Fibroblast of upper back skin (primary cell): Measurements from ENCODE around the gene PKN2.

Experiments used
- DNase-seq: peaks from one replicate; pipeline ENCODE4 v3.0.0-alpha.2; 2013

PKN2 gene

GRCh38 chr1:88735909-88736308, 51.8 kb downstream of the PKN2 start:
- DNase-seq, result no peak

DNA sequence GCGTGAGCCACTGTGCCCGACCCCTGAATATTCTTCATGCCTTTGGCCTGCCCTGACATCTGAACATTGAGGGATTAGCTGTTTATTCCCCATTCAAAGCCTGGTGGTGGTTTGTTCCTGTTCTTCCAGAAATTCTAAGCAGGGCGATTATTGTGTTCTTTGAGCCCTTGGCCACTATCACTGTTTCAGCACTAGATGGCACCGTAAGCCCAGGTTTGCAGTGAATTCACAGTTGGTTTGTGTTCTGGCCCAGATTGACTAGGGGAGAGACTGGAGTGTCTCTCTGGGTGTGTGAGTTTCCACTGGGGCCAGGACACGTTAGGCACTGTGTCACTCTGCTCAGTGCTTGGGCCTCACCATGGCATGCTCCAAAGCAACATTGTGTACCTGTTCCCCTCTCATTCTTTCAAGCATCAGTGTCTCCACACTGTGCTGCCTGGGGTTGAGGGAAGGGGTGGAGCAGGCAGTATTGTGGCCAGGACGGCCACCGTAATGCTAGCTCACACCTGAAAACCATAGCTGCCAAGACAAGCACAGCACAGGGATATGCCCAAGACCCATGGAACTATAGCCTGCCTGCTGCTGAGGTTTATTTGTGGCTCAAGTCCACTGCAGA, 52.7 kb downstream of the PKN2 start:
- DNase-seq, result peak; percentile 49

DNA sequence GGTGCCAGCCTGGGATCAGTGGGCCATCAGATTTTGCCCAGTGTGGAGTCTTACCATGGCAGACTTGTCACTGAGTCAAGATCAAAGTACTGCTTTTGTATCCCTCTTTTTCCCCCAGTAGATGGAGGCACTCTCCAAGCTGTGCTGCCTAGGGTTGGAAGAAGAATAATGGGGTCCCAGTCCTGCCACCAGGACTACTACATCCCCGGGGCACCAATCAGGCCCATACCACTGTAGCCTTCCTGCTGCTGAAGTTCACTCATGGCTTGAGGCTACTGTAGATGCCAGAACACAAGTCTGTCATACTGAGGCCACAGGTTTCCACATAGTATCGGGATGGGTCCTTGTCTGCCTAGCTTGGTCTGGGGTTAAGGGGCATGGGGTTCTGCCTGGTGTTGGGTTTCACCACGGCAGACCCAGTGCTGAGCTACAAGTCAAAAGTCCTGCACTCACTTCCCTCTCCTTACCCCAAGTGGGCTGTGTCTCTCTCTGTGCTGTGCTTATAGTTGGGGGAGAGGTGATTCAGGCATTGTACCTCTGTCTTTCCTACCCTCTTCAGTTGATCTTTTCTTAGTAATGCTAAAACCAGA, 53.4 kb downstream of the PKN2 start:
- no peak for DNase-seq

DNA sequence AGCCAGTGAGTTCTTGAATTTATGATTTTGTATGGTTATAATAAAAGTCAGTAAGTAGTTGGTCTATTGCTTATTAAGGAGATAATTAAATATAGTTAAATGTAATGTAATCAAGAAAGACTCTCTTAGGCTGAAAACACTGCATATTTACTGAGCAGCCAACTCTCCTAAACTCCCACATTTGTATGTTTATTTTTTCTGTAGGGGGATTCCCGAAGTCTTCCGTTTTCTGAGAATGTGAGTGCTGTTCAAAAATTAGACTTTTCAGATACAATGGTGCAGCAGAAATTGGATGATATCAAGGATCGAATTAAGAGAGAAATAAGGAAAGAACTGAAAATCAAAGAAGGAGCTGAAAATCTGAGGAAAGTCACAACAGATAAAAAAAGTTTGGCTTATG, 56.7 kb downstream of the PKN2 start:
- DNase-seq, result no peak

GRCh38 chr1:88741413-88741812, 57.3 kb downstream of the PKN2 start:
- peak; percentile 17 for DNase-seq

DNA sequence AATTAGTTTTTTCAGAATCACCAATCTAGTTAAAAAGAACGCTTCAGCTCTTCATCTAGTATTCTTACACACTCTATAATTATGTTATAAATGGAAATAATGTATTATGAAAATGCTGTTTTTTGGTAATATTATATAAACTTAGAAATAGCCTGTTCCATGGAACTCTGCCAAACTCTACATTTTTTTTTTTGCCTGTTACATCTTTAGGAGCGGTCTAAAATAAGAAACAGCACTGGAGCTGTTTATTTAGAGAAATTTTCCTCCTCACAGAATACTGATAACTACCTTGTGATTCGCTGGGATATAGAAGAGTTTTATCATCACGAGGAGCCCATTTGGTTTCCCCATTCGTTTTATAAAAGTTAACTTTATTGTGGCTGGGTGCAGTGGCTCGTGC, 58.5 kb downstream of the PKN2 start:
- DNase-seq, result no peak

- DNase-seq, result no peak
Measured at GRCh38 chr1:88744142-88744541, 60.1 kb downstream of the PKN2 start.

GRCh38 chr1:88746916-88747315, 62.8 kb downstream of the PKN2 start:
- no peak for DNase-seq

DNA sequence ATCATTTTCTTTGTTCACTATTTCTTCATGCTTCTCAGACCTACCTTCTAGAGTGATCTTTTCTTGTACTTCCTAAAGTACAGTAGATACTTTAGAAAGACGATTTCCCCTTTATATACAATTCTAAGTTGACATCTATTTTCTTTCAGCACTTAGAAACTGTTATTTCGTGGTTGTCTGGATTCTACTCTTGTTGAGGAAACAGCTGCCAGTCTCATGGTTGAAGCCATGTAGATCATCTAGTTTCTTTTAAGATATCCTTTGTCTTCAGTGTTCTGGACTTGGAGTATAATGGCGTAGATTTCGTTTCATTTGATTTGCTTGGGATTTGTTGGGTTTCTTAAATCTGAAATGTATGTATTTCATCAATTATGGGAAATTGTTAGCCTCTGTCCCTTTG, 67.6 kb downstream of the PKN2 start:
- DNase-seq, result no peak

DNA sequence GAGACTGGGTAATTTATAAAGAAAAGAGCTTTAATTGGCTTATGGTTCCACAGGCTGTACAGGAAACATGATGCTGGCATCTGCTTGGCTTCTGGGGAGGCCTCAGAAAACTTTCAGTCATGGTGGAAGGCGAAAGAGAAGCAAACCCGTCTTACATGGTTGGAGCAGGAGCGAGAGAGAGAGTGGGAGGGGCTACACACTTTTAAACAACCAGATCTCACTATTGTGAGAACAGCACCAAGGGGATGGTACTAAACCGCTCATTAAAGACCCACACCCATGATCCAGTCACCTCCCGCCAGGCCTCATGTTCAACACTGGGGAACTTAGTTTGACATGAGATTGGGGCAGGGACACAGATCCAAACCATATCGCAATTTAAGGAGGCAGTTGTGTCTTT, 69.4 kb downstream of the PKN2 start:
- DNase-seq, result no peak

DNA sequence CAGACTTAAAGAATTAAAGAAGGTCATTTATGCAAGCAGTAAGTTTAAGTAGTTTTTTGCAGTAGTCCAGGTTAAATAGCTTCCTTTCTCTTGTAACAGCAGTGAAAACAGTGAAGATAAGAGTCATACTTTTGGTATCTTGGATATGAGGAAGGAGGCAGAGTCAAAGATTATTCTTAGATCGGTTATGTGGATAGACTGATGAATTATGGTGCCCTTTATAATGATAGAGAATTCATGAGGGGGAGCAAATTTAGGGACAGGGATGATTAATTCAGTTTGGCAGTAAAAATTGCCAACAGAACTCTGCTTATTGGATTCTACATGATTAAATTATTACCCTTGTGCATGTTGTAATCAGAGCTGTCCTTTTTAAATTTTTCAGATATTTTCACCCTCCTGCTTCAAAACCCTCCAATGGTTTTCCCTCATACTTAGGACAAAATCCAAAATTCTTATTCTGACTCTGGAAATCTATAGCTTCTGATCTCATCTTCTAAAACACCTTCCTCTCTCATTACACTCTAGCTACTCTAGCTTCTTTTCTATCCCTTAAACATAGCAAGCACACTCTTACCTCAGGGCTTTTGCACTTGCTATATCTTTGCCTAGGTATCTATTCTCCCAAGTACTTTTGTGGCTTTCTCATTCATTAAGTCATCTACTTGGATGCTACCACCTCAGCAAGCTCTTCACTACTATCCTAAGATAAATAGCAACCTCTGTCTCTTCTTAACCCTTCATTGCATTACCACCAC, 79.8 kb downstream of the PKN2 start:
- peak; percentile 87 for DNase-seq

- DNase-seq, result no peak
Measured at GRCh38 chr1:88768187-88768586, 84.1 kb downstream of the PKN2 start.

- DNase-seq, result no peak
Measured at GRCh38 chr1:88768816-88769215, 84.7 kb downstream of the PKN2 start.

- DNase-seq, result peak; percentile 58
Measured at GRCh38 chr1:88773540-88774150, 89.6 kb downstream of the PKN2 start.

- no peak for DNase-seq
Measured at GRCh38 chr1:88774151-88774556, 90.1 kb downstream of the PKN2 start.

DNA sequence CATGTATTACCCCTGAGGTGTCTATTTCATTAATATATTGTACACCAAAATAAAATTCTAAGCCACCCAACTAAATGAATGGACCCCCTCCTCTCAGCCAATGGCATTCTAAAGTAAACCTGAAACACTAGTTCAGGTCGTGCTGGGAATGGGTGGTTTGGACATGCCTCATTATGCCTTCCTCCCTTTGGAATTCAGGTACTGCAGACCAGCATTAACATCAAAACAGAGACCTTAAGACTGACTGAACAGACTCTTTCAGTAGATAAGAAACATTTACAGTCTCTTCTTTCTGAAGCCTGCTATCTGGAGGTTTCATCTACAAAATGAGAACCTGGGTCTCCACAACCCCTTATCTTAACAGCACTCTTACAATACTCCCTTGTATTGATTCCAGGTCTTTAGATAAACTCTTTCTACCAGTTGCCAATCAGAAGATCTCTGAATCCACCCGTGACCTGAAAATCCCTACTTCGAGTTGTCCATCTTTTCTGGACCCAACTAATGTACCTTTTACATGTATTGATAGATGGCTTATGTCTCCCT, 93.6 kb downstream of the PKN2 start:
- DNase-seq, result no peak

- no peak for DNase-seq
Measured at GRCh38 chr1:88779880-88780279, 95.8 kb downstream of the PKN2 start.

DNA sequence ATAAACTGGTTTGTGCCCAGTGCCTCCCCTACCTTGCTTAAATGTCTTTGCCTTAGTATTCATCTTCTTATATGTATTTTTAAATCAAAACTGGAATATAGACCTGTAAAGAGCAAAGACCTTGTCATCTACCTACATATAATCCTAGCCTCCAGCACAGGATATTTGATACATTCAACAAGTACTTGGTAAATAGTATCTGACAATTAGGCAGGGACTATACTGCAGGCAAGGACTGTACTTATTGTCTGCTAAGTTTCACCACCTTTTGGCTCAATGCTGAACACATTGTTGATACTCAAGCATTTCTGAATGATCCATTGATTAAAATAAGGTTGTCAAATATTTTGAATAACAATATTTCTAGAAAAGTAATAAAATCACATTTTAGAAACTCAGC, 96.4 kb downstream of the PKN2 start:
- no peak for DNase-seq

DNA sequence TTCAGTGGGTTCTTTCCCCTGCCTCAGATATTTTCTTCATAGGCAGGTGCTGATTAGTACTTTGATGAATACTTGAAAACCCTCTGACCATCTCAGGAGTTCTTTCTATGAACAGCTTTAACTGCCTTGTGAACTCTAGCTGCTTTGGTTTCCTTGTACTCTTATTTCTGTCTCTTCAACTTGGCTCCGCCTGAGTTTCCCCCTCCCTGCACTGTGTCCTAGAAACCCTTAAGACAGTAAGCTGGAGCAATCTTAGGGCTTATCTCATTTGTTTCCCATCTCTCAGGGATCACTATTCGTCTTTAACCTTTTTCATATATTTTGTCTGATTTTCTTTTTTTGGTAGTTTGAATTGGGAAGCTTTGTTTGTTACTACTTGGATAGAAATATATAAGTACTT, 99.1 kb downstream of the PKN2 start:
- no peak for DNase-seq

DNA sequence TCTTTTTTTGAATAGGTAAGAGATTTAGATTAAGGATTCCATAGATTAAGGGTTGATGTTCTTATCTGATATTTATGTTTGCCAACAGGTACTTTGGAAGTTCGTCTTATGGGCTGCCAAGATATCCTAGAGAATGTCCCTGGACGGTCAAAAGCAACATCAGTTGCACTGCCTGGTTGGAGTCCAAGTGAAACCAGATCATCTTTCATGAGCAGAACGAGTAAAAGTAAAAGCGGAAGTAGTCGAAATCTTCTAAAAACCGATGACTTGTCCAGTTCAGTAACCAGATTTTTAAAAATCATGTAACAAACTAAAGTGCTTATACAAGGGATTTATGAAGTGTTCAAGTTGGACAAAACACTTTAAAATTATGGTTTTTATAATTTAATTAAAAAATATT, 100.5 kb downstream of the PKN2 start:
- no peak for DNase-seq

DNA sequence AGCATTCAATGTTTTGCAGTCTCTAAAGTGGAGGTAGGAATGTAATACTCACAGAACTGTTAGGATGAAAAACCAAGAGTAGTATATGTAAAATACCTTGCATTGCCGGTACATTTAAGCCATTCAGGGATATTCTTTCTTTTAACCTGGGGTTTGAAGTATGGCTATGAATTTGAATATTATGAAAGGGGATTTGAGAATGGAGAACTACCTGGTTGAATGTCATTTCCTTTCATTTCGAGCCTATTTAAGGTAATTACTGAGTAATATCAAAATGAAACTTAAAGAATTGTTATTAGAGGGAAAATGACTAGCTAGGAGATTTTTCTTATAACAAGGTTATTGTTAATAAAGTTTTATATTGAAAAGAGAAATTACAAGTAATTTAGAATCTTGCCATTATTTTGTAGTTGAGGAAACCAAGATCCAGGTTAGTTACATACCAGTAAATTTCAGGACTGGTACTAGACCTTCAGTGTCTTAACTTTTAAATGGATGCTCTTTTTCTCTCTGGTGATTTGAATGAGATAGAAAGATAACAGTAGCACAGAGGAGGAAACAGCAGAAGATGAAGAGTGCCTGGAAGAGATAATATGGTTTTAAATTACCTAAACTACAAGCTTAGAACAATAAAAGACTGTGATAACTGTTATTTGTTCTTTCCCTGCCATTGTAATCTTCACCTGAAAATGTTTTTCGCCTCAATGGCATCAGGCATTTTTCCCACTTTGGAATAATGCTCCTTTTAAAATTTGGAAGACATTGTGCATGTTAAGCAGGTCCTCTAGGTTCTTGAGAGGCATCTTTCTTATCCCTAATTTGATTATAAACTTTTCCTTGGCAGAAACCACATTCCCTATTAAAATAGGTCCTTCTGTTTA, 103.2 kb downstream of the PKN2 start:
- DNase-seq, result no peak

DNA sequence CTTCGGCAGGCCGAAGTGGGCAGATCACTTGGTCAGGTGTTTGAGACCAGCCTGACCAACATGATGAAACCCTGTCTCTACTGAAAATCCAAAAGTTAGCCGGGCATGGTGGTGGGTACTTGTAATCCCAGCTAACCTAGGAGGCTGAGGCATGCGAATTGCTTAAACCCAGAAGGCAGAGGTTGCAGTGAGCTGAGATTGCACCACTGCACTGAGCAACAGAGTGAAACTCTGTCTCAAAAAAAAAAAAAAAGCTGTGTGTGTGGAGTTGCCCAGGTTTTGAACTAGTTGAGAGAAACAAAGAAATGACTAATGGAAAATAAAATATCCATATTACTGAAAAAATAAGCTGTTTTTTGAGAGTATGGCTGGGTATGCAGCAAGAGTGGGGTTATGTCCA, 107.1 kb downstream of the PKN2 start:
- DNase-seq, result no peak

- peak; percentile 2 for DNase-seq
Measured at GRCh38 chr1:88799491-88799890, 115.4 kb downstream of the PKN2 start.
